Vagina (tissue), 2 donors: ENCODE data around the gene MPC1. TPM values are rescaled to one million over a fixed set of nuclear protein-coding genes. Genes with fewer than 3 reads are reported as not detected.
"Not testable (repeated sequence)": the region's sequence is repeated elsewhere in the genome, so short reads cannot be mapped to it uniquely, and the experiment has no call there.

Experiments used
- DNase-seq, 2 donors: peaks; one replicate each; pipeline ENCODE4 v3.0.0-alpha.2; 2017; ENCODE audit errors: extremely low spot score in 2 of 2
- H3K27ac ChIP-seq: fragments of 200-600 bp; sonication (generic); one replicate; pipeline ENCODE4 v1.5.1; 2019
- H3K27me3 ChIP-seq: fragments of 200-600 bp; sonication (generic); one replicate; pipeline ENCODE4 v1.5.1; 2019
- H3K36me3 ChIP-seq, 2 donors: fragments of 200-600 bp; sonication (generic); one replicate each; pipeline ENCODE4 v1.5.1; 2017 to 2019
- H3K4me1 ChIP-seq: fragments of 200-600 bp; sonication (generic); one replicate; pipeline ENCODE4 v1.5.1; 2019
- H3K4me3 ChIP-seq, 2 donors: fragments of 200-600 bp; sonication (generic); 1 replicate in 1 of 2; 2 replicates in 1 of 2; pipeline ENCODE4 v1.5.1; 2016 to 2019
- H3K9me3 ChIP-seq: fragments of 200-600 bp; sonication (generic); one replicate; pipeline ENCODE4 v1.5.1; 2019
- POLR2A ChIP-seq, 2 donors: fragments of 450-650 bp; IDR thresholded peaks; one replicate each; pipeline ENCODE4 v1.6.1; 2017; ENCODE audit warnings: antibody characterized with exemption in 2 of 2, mild to moderate bottlenecking in 2 of 2, moderate library complexity in 2 of 2
- POLR2AphosphoS5 ChIP-seq, 2 donors: sonication (generic); formaldehyde crosslinking; IDR thresholded peaks; one replicate each; pipeline ENCODE4 v1.9.0; 2017; ENCODE audit warnings: antibody characterized with exemption in 2 of 2, mild to moderate bottlenecking in 2 of 2, low read depth in 1 of 2; ENCODE audit not compliant: insufficient read depth in 1 of 2
- intact Hi-C: fragments of 100-400 bp; cut with DNase I; formaldehyde crosslinking; loops from one replicate; pipeline ENCODE4 v1.15.1; 2023
- total RNA-seq: library from RNA; depleted of rRNA; stranded (reverse); fragments of >200 nt; gene quantifications from one replicate; pipeline ENCODE4 v1.2.3, GENCODE V29; 2016
- TF ChIP-seq, protein P1 (sequence below), 3 experiments: fragments of 450-650 bp in 2 of 3; fragments of 200-600 bp in 1 of 3; sonication (generic) in 1 of 3; IDR thresholded peaks; one replicate each; pipeline ENCODE4 v1.5.1; 2017 to 2019; ENCODE audit warnings: antibody characterized with exemption in 3 of 3, mild to moderate bottlenecking in 2 of 3, moderate library complexity in 2 of 3

Gene MPC1
- total RNA-seq, 1 donor from 2014 or later, result 44.0 TPM

DNA sequence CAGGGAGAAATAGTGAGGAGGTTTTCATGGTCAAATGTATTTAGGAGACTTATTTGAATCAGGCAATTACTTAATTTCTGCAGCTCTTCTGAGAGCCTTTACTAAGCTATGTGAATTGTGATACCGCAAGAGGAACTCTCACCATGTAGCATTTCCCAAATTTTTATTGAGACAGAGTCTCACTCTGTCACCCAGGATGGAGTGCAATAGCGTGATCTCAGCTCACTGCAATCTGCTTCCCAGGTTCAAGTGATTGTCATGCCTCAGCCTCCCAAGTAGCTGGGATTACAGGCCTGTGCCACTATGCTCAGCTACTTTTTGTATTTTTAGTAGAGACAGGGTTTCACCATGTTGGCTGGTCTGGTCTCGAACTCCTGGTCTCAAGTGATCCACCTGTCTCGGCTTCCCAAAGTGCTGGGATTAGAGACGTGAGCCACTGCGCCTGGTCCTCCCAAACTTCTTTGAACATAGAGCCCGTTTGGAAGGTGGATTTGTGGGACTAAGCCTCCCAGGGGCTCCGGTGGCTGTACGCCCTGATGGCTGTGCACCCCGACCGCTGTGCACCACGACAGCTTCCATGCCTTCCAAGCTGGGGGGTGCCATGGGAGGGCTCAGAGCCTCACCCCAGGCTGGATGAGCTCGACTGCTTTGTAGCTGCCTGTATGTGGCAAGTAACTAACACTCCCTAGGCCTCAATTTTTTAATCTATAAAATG lies 5.7 kb upstream of the MPC1 start:
- Histone ChIP-seq H3K4me1 (peaks cover 8% of the 10 kb centered on the region), H3K36me3 (no peaks in the 10 kb centered on the region)
- intact Hi-C loops, result loop anchor here (10.0 kb wide), 1 partner anchor 54 kb away; no protein-coding TSS in a partner anchor

DNA sequence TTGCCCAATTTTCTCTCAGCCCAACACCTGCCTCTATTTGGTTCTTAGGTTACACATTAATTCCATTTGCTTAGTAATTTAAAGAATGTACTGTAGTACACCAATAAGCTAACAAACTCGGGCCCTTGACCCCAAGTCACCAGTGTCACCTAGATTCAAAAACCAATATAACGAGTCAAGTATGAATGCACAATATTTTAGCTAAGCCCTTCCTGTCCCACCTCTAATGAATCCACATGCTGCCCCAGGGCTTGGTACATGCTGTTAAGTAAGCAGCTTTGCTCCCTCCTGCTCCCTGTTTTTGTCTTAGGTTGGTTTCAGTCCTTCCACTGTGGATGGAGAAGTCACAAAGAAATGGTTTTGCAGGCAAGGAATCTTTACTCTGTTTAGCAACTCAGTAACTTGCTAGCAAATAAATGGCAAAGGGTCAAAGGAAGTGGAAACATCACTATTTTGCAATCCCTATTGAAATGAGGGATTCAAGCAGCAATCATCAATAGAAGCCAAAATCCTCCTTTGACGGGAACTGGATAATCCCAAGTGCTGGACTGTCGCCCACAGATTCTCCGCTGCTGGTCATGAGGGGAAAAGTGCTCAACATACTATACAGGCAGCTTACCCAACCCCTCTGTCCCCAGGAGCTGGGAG lies 5.0 kb upstream of the MPC1 start:
- Histone ChIP-seq H3K36me3 (no peaks in the 10 kb centered on the region), H3K9me3 (no peaks in the 10 kb centered on the region), H3K27ac (no peak overlapping the region), H3K4me1 (peaks cover 8% of the 10 kb centered on the region), H3K4me3 (no peak overlapping the region), H3K27me3 (no peaks in the 10 kb centered on the region)
- intact Hi-C loops, result loop anchor here (10.0 kb wide), 1 partner anchor 53 kb away; no protein-coding TSS in a partner anchor
- no peak for DNase-seq
- TF ChIP-seq POLR2A (IDR thresholded peaks at IDR 0.05), result no peak
- TF ChIP-seq, protein P1, sequence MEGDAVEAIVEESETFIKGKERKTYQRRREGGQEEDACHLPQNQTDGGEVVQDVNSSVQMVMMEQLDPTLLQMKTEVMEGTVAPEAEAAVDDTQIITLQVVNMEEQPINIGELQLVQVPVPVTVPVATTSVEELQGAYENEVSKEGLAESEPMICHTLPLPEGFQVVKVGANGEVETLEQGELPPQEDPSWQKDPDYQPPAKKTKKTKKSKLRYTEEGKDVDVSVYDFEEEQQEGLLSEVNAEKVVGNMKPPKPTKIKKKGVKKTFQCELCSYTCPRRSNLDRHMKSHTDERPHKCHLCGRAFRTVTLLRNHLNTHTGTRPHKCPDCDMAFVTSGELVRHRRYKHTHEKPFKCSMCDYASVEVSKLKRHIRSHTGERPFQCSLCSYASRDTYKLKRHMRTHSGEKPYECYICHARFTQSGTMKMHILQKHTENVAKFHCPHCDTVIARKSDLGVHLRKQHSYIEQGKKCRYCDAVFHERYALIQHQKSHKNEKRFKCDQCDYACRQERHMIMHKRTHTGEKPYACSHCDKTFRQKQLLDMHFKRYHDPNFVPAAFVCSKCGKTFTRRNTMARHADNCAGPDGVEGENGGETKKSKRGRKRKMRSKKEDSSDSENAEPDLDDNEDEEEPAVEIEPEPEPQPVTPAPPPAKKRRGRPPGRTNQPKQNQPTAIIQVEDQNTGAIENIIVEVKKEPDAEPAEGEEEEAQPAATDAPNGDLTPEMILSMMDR (IDR thresholded peaks at IDR 0.05), result no peak
- no peak for TF ChIP-seq POLR2AphosphoS5 (IDR thresholded peaks at IDR 0.05; ENCODE audit: insufficient read depth in 1 of 2, low read depth in 1 of 2)

More for the DNA sequence above, 5.7 kb upstream of the MPC1 start:
- TF ChIP-seq, protein P1 (IDR thresholded peaks at IDR 0.05), result no peak
- TF ChIP-seq POLR2AphosphoS5 (IDR thresholded peaks at IDR 0.05; ENCODE audit: insufficient read depth in 1 of 2, low read depth in 1 of 2), result no peak
- no peak for TF ChIP-seq POLR2A (IDR thresholded peaks at IDR 0.05)
- Histone ChIP-seq H3K27me3 (no peaks in the 10 kb centered on the region), H3K4me3 (no peak overlapping the region), H3K27ac (no peak overlapping the region), H3K9me3 (no peaks in the 10 kb centered on the region)
- DNase-seq, result no peak

- not testable (repeated sequence) for H3K36me3 ChIP-seq, H3K4me3 ChIP-seq, H3K4me1 ChIP-seq, H3K9me3 ChIP-seq, H3K27ac ChIP-seq, DNase-seq, H3K27me3 ChIP-seq
- intact Hi-C loops, result loop anchor here (10.0 kb wide), 1 partner anchor 52 kb away; no protein-coding TSS in a partner anchor
Observed at GRCh38 chr6:166387098-166387497, 4.4 kb upstream of the MPC1 start.

DNA sequence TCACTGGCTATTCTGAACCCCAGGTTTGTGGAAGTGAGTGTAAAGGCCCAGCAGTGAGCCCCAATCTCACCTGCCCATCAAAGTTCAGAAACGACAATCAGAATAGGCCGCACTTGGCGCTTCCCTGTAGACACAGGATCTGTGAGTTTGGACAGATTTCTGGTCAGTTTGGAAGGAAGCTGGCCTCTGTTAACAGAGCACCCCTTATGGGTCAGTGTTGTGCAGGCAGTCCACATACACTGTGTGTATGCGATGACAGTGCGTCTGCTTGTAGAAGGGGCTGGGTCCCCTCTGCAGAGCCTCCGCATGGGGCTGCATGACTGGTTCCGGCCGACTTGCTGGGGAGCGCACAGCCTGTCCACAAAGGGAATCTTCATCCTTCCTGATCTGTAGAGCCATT lies 3.4 kb upstream of the MPC1 start:
- Histone ChIP-seq H3K4me1 (peaks cover 15% of the 10 kb centered on the region), H3K9me3 (no peaks in the 10 kb centered on the region), H3K4me3 (no peak overlapping the region), H3K27me3 (no peaks in the 10 kb centered on the region), H3K36me3 (no peaks in the 10 kb centered on the region), H3K27ac (no peak overlapping the region)
- intact Hi-C loops, result loop anchor here (10.0 kb wide), 1 partner anchor 51 kb away; no protein-coding TSS in a partner anchor
- no peak for TF ChIP-seq POLR2A (IDR thresholded peaks at IDR 0.05)
- TF ChIP-seq, protein P1 (IDR thresholded peaks at IDR 0.05), result no peak
- TF ChIP-seq POLR2AphosphoS5 (IDR thresholded peaks at IDR 0.05; ENCODE audit: insufficient read depth in 1 of 2, low read depth in 1 of 2), result no peak
- no peak for DNase-seq

- not testable (repeated sequence) for DNase-seq, H3K9me3 ChIP-seq, H3K27me3 ChIP-seq, H3K36me3 ChIP-seq
- Histone ChIP-seq H3K4me3 (peak overlapping the region; percentile 91 to 95), H3K4me1 (peaks cover 18% of the 10 kb centered on the region), H3K27ac (peak overlapping the region; percentile 89)
- peak in 1 of 2 donors; percentile 17 for TF ChIP-seq POLR2AphosphoS5 (IDR thresholded peaks at IDR 0.05; ENCODE audit: insufficient read depth in 1 of 2, low read depth in 1 of 2)
- intact Hi-C loops, result loop anchor here (5.0 to 10.0 kb wide), 2 partner anchors 49 to 243 kb away; partner anchors contain the start of gene RPS6KA2
Observed at GRCh38 chr6:166383802-166384363, 1.1 kb upstream of the MPC1 start.
